GM18858 (cell line): ENCODE results near the gene EAPP.
"Not testable (repeated sequence)": the region's sequence is repeated elsewhere in the genome, so short reads cannot be mapped to it uniquely, and the experiment has no call there.

Experiments
- ATAC-seq: cut with Tn5 transposase; IDR thresholded peaks from one replicate; pipeline ENCODE4 v1.9.1; 2021; ENCODE audit not compliant: unreplicated experiment

Gene EAPP

DNA sequence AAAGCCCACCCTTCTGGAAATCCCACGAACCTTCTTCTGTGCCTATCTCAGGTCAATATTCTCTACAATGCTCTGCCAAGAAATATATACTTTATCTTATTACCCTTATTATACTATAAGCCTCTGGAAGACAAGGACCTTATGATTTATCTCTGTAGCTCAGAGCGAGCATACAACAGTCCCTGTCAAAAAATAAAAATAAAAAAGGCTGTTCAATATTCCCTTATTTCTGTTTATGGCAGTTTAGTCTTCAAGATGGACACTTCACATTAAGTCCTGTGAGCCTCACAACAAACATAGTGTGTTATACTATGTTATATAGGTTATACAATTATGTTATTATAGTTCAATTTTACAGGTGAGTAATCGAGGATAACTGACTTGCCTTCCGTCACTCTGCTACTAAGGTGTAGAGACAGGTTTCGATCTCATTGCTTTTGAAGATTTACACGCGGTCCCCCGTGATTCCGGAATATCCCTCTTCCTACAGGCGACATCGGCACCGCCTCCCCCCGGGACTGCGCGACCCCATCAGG, 562 bp downstream of the EAPP start:
- ATAC-seq: no peak

DNA sequence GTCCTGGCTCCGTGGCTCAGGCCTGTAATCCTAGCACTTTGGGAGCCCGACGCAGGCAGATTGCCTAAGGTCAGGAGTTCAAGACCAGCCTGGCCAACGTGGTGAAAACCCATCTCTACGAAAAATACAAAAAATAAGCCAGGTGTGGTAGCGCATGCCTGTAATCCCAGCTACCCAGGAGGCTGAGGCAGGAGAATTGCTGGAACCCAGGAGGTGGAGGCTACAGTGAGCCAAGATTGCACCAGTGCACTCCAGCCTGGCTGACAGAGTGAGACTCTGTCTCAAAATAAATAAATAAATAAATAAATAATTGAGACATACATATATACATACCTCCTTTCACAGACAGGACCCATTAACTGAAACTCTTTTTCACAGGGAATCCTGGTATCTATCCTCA, 1.4 kb downstream of the EAPP start:
- ATAC-seq: not testable (repeated sequence)

DNA sequence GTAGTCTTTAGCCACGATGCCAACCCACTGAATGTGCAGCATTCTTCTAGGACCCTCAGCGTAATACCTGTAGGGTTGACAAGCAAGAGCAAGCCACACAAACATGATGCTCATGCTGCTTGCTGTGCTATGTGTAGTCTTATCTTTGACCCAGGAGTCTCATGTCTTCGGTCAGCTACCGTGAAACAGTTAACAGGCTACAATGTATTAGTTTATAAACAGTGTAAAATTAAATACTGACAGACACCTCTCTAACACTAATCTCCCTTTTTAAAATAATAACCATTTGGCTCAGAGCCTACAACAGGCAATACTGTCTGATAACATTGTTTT, 1.9 kb downstream of the EAPP start:
- no peak for ATAC-seq

DNA sequence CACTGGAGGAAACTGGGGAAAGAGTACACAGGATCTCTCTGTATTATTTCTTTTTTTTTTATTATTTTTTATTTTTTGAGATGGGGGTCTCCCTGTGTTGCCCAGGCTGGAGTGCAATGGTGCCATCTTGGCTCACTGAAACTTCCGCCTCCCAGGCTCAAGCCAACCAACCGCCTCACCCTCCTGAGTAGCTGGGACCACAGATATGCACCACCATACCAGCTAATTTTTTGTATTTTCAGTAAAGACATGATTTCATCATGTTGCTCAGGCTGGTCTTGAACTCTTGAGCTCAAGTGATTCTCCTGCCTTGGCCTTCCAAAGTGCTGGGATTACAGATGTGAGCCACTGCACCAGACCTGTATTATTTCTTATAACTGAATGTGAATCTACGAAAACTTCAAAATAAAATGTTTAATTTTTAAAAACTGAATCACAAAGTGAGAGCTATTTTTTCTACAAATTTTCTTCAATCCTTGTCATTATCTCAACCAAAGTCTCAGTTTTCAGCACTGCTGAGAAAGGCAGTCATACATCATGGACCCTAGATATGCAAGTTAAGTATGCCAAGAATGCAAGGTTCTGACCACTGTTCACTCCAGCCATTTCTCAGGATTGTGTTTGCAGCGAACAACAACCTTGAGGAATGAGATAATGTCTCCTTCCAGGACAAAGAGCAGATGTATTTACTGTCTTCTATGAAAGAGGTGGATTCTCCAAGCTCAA, 2.4 kb downstream of the EAPP start:
- no peak for ATAC-seq

DNA sequence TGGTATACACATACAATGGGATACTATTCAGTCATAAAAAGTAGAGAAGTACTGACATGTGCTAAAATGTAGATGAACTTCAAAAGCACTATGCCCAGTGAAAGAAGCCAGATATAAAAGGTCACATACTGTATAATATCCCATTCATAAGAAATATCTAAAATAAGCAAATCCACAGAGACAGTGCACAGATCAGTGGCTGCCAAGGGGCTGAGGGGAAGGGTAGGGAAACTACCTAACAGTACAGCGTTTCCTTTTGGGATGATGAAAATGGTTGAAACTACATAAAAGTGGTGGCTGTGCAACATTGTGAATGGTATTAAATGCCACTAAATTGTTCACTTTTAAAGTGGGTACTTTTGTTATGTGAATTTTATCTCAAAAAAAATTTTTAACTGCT, 11.9 kb downstream of the EAPP start:
- ATAC-seq: no peak

DNA sequence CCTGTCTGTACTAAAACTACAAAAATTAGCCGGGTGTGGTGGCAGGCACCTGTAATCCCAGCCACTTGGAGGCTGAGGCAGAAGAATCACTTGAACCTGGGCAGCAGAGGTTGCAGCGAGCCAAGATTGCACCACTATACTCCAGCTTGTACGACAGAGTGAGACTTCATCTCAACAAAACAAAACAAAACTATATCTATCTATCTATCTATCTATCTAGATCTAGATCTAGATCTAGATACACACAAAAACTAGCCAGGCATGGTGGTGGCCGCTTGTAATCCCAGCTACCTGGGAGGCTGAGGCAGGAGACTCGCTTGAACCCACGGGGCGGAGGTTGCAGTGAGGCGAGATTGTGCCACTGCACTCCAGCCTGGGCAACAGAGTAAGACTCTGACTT, 15.3 kb downstream of the EAPP start:
- not testable (repeated sequence) for ATAC-seq

DNA sequence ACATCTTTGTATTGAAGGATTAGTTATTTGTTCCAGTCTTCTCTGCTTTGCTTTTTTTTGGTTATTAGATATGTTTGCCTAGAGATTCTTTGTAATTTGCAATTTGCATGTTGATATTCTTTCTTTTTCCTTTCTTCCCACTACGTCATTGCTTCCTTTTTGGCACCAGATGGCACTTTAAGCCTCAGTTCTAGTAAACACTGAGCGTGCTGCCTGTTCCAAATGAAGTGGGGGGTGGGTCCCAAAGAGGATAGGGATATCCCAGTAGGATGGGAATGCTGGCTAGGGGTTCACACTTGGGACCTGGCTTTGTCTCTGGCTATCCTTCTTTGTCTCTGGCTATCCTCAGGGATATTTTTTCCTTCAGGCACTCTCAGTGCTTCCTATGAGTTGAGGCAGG, 17.0 kb downstream of the EAPP start:
- ATAC-seq: no peak

DNA sequence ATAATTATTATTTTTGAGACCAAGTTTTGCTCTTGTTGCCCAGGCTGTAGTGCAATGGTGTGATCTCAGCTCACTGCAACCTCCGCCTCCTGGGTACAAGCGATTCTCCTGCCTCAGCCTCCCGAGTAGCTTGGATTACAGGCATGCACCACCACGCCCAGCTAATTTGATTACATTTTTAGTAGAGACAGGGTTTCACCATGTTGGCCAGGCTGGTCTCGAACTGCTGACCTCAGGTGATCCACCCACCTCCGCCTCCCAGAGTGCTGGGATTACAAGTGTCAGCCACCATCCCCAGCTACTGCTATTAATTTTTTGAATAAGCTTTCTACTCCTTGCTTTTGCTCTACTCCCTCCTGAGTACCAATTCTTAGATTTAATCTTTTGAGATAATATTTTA, 18.4 kb downstream of the EAPP start:
- not testable (repeated sequence) for ATAC-seq

DNA sequence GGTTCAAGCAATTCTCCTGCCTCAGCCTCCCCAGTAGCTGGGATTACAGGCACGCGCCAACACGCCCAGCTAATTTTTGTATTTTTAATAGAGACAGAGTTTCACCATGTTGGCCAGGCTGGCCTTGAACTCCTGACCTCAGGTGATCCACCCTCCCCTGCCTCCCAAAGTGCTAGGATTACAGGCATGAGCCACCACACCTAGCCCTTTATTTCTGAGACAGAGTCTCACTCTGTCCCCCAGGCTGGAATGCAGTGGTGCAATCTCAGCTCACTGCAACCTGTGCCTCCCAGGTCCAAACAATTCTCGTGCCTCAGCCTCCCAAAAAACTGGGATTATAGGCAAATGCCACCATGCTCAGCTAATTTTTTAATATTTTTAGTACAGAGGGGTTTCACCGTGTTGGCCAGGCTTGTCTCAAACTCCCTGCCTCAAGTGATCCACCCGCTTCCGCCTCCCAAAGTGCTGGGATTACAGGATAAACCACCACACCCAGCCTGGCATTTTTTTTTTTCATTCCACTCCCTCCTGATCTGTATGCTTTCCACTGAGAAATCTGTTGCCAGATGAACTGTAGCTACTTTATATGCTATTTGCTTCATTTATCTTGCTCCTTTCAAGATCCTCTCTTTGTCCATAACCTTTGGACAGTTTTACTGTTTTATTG, 19.1 kb downstream of the EAPP start:
- not testable (repeated sequence) for ATAC-seq

DNA sequence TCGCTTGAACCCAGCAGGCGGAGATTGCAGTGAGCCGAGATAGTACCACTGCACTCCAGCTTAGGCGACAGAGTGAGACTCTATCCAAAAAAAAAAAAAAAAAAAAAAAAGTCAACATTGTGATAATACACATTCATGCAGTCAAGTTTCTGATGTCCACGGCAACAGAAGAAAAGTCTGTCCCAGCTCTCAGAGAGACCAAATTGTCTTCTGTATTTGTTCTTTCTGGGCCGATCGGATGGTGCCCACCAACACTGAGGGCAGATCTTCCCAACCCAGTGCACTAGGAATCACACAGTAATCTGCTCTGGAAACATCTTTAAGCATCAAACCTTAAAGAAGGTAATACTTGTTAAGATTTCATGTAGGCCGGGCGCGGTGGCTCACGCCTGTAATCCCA, 31.6 kb downstream of the EAPP start:
- ATAC-seq: no peak

DNA sequence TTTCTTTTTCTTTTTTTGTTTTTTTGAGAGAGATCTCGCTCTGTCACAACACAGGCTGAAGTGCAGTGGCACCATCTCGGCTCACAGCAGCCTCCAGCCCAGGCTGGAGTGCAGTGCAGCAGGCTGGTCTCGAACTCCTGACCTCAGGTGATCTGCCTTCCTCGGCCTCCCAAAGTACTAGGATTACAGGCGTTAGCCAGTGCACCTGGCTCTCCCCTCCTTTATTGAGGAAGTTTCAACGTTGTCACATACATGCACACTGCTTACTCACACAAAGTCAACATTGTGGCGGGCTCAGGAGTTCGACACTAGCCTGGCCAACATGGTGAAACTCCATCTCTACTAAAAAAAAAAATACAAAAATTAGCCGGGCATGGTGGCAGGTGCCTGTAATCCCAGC, 32.0 kb downstream of the EAPP start:
- no peak for ATAC-seq

DNA sequence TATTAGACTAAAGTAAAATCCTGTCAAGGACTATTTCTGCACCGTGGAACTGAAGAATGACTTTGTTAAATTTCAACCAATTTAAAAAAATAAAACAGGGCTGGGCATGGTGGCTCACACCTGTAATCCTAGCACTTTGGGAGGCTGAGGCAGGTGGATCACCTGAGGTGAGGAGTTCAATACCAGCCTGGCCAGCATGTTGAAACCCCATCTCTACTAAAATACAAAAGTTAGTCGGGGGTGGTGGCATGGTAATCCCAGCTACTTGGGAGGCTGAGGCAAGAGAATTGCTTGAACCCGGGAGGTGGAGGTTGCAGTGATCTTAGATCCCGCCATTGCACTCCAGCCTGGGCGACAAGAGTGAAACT, 34.4 kb downstream of the EAPP start:
- not testable (repeated sequence) for ATAC-seq

DNA sequence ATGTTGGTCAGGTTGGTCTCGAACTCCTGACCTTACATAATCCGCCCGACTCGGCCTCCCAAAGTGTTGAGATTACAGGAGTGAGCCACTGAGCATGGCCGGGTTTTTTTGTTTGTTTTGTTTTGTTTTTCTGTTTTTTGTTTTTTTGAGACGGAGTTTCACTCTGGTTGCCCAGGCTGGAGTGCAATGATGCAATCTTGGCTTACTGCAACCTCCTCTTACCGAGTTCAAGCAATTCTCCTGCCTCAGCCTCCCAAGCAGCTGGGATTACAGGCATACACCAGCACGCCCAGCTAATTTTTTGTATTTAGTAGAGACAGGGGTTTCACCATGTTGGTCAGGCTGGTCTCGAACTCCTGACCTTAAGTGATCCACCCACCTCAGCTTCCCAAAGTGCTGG, 35.5 kb downstream of the EAPP start:
- ATAC-seq: not testable (repeated sequence)

DNA sequence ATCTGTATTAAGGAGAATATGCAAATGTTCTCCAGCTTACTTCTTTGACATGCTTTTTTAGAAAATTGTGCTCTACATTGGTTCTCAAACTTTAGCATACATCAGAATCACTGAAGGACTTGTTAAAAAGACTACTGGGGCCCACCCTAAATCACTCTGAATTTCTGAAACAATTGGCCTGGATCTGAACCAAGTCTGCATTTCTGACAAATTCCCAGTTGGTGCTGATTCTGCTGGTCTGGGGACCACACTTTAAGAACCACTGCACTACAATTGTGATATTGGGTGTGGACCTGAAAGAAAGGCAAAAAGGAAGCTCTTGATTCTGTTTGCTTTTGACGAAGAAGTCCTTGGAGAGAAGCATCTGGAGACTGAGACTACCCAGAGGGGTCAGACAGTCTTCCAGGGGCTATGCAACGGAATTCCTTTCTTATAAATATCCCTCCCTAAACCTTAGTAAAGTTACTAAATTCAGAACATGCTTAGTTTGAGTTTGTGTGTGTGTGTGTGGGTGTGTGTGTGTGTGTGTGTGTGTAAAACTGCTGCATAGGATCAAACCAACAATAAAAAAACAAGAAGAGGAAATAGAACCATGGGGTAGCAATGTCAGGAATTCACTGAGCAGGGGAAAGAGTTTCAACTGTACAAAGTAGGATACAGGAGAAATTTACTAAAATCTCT, 36.8 kb downstream of the EAPP start:
- no peak for ATAC-seq

DNA sequence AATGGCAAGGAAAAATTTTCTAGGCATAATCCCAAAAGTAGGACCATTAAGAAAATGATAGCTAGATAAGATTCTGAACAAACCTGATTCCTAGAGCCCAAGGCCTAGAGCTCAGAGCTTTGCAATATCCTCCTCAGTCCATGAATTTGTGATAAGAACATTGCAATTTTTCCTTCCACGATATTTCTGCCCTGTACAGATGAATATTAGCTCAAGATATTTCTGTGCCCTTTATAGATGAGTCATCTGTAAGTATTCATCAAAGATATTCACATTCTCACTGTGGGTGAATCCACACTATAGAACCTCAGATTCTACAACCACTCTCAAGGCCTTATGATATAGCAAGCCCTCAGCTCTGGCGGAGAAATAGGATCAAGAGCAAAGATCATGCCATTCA, 37.5 kb downstream of the EAPP start:
- ATAC-seq: no peak

DNA sequence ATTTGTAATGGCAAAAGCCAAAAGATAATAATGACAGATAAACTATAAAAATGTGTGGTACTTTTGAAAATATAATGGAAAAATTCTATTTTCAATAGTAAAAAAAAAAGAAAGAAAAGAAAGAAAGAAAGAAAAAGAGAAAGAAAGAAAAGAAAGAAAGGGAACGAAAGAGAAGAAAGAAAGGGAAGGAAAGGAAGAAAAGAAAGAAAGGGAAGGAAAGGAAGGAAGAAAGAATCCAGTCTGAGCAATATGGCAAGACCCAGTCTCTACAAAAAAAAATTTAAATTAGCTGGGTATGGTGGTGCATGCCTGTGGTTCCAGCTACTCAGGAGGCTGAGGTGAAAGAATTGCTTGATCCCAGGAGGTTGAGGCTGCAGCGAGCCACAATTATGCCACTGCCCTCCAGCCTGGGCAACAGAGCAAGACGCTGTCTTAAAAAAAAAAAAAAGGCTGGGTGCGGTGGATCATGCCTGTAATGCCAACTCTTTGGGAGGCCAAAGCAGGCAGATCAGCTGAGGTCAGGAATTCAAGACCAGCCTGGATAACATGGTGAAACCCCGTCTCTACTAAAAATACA, 38.4 kb downstream of the EAPP start:
- no peak for ATAC-seq

DNA sequence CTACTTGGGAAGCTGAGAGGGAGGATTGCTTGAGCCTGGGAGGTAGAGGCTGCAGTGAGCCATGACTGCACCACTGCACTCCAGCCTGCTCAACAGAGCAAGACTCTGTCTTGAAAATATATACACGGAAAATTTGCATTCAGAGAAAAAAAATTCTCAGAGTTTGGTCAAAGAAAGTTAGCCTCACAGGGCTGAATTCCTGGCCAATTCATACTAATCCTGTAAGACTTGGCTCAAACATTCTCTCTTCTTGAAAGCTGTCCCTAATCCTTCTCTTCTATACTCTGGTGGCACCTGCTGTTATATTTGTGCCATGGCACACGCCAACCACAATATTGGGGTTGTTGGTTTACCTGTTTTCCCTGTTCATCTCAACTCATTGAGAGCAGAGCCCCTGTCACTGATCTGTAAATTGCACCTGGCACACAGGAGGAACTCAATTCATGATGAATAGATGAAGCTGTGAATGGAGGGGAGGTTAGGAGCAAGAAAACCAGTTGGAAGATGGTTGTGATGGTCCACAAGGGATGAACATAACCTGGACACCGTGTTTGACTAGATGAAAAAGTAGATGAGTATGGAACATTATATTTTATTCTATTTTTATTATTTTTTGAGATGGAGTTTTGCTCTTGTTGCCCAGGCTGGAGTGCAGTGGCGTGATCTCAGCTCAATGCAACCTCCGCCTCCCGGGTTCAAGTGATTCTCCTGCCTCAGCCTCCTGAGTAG, 40.7 kb downstream of the EAPP start:
- ATAC-seq: no peak

DNA sequence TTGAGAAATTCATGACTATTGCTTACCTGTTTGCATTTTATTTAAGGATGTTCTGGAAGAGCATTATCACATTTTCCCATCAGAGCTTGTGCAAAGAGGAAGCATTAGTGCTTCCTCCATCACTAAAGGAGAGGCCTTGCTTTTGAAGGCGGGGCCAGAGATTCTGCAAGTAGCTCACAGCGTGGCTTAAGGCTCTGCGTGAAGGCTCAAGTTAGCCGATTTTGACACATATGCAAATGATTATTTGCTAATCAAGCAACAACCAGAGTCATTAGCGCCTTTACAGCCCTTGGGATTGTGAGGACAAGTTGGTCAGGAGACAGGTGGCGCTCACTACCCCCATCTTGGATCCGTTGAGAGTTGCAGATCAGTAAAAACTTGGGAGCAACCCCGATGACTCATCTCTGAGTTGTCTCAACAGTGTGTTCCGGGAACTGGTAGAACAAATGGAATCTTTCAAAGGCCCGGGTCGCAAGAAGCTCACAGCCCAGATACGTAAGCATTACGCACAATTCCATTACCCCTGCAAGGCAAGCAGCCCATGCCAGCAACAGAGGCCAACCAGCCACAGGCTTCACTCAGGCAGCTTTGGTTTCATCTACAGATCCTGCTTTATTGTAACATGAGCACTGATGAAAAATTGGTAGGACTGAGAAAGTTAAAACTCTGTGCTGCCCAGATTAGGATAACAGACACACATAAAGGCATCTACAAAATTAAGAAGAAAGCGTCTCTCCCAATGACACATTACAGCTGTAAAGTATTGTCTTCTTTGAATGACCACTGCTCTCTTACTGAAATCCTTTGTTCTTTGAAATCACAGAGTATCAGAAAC, 42.6 kb downstream of the EAPP start:
- no peak for ATAC-seq

DNA sequence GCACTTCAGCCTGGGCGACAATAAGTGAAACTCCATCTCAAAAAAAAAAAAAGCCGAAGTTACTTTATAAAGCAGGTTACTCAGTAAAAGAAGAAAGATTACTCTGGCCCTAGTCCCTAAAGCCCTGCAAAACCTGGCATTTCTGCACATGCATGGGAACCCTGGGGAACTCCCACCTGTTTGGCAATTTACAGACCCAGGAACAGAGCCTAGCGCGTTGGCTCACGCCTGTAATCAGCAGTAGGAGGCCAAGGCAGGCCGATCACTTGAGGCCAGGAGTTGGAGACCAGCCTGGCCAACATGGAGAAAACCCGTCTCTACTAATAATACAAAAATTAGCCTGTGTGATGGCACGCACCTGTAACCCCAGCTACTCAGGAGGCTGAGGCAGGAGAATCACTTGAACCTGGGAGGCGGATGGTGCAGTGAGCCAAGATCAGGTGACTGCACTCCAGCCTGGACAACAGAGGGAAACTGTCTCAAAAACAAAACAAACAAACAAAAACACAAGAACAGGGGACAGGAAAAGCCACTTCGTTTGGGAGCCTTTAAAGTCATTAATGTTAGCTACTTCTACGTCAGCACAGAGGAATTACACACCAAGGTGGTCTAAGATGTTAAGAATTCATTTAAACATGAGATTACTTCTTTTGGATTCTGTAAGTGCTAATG, 43.4 kb downstream of the EAPP start:
- no peak for ATAC-seq

DNA sequence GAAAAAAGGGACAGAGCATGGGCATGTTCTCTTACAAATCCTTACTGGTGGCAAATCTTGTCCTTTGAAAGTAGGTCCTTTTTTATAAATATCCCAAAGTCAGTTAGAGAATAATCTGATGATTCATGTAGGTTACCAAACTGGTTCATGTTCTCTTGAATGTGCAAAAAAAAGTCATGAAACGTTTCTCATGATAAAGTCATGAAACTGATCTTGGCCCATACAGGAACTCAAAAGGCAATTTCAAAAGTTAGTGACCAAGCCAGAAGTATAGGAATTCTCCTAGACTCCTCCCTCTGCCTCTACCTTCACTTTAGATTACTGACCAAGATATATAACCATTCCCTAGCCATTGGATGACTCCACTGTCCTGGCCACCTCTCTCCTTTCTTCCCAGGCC, 50.2 kb downstream of the EAPP start:
- ATAC-seq: no peak
